Measurements from ENCODE around the gene CMTM3.
A peak's percentile ranks its signal among the peaks of the same experiment; 100 is the strongest.

The CMTM3 gene

DNA sequence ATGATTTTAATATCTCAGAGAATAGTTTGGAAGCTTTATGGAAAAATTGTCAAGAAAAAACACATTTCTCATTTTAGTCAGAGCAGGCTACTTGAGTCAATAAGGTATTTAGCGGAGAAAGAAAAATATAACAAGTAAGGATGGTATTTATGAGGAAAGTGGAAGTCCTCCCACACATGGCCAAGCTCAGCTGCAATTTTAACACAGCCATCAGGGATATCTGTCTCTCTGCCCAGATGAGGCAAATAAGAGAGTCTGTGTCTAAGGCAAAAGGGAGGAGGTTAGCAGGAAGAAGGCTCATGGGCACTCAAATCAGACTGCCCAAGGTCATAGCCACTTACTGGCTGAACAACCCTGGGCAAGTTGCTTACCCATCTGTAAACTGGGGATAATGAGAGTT is 30.4 kb upstream of the CMTM3 start:
- peaks cover 25 to 28% of the 10 kb centered on the region in 2 donors for H3K4me1 Mint-ChIP-seq (ENCODE audit: low read depth in 2 of 2)
- no peaks in the 10 kb centered on the region for H3K9me3 Mint-ChIP-seq
- peaks cover 14% of the 10 kb centered on the region for H3K36me3 Mint-ChIP-seq (ENCODE audit: insufficient read depth)
- H3K27ac Mint-ChIP-seq, result no peak overlapping the region
- ATAC-seq (replicated peaks) (no peak), DNase-seq (no peak)
- peaks cover 0 to 10% of the 10 kb centered on the region in 2 donors for H3K27me3 Mint-ChIP-seq
- no peak overlapping the region for H3K4me3 Mint-ChIP-seq

GRCh38 chr16:66574531-66574930 is 30.0 kb upstream of the CMTM3 start:
- Mint-ChIP-seq H3K4me1 (ENCODE audit: low read depth in 2 of 2) (peaks cover 30% of the 10 kb centered on the region in 2 donors), H3K27ac (no peak overlapping the region), H3K4me3 (no peak overlapping the region), H3K9me3 (no peaks in the 10 kb centered on the region), H3K36me3 (ENCODE audit: insufficient read depth) (peaks cover 14% of the 10 kb centered on the region), H3K27me3 (peaks cover 3 to 15% of the 10 kb centered on the region in 2 donors)
- ATAC-seq (replicated peaks), result no peak
- DNase-seq, result no peak

DNA sequence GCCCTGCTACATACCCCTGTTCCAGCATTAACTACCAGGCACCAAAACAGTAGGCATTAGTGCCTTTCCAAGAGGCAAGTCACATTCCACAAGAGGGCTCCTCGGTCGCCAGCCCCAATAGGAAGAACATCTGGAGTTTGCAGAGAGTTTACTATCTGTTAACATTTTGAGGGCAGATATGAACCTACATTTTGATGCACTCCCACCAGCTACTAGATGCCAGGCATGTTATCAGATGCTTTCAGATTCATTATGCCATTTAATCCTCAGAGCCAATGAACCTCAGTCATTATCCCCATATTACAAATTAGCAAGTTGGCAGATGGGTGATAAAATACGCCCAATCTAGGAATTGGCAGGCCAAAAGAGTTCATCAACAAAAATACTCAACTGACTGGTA is 29.4 kb upstream of the CMTM3 start:
- peaks cover 31 to 32% of the 10 kb centered on the region in 2 donors for H3K4me1 Mint-ChIP-seq (ENCODE audit: low read depth in 2 of 2)
- DNase-seq (no peak), ATAC-seq (replicated peaks) (no peak)
- peaks cover 13% of the 10 kb centered on the region for H3K36me3 Mint-ChIP-seq (ENCODE audit: insufficient read depth)
- peaks cover 8 to 20% of the 10 kb centered on the region in 2 donors for H3K27me3 Mint-ChIP-seq
- H3K9me3 Mint-ChIP-seq, result no peaks in the 10 kb centered on the region
- H3K27ac Mint-ChIP-seq, result no peak overlapping the region
- H3K4me3 Mint-ChIP-seq, result no peak overlapping the region

DNA sequence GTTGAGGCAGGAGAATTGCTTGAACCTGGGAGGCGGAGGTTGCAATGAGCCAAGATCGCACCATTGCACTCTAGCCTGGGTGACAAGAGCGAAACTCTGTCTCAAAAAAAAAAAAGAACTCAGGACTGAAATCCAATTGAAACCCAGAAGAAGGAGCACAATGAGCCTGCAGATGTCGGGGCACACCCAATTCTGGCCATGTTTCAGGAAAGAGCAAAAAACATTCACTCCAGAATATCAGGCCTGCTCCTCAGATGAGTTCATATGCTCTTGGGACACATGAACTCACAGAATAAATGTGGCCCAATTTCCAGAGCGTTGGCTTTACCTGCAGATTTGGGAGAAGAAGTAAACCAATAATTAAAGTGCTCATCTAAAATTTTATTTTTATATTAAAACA is 28.2 kb upstream of the CMTM3 start:
- Mint-ChIP-seq H3K36me3 (ENCODE audit: insufficient read depth) (peaks cover 10% of the 10 kb centered on the region), H3K4me1 (ENCODE audit: low read depth in 2 of 2) (peaks cover 28 to 30% of the 10 kb centered on the region in 2 donors), H3K4me3 (no peak overlapping the region), H3K27ac (no peak overlapping the region), H3K27me3 (peaks cover 10 to 24% of the 10 kb centered on the region in 2 donors), H3K9me3 (no peaks in the 10 kb centered on the region)
- ATAC-seq (replicated peaks) (no peak), DNase-seq (no peak)

GRCh38 chr16:66578651-66579531 is 25.6 kb upstream of the CMTM3 start, which contains the start of gene CMTM2:
CMTM2 (plus strand) TSS chr16:66579463; CDS start chr16:66579608, 145 bp downstream.
- peak within 1 kb of the TSS; percentile 73 to 75 for H3K4me3 Mint-ChIP-seq
- peaks cover 10% of the 10 kb centered on the region for H3K36me3 Mint-ChIP-seq (ENCODE audit: insufficient read depth)
- H3K4me1 Mint-ChIP-seq (ENCODE audit: low read depth in 2 of 2), result peaks cover 19 to 20% of the 10 kb centered on the region in 2 donors
- DNase-seq (peak in 1 of 3 experiments; percentile 10), ATAC-seq (replicated peaks) (peak; percentile 45)
- peak within 1 kb of the TSS in 1 of 2 donors; percentile 67 for H3K27ac Mint-ChIP-seq
- H3K9me3 Mint-ChIP-seq, result no peaks in the 10 kb centered on the region
- H3K27me3 Mint-ChIP-seq, result peaks cover 10 to 24% of the 10 kb centered on the region in 2 donors

DNA sequence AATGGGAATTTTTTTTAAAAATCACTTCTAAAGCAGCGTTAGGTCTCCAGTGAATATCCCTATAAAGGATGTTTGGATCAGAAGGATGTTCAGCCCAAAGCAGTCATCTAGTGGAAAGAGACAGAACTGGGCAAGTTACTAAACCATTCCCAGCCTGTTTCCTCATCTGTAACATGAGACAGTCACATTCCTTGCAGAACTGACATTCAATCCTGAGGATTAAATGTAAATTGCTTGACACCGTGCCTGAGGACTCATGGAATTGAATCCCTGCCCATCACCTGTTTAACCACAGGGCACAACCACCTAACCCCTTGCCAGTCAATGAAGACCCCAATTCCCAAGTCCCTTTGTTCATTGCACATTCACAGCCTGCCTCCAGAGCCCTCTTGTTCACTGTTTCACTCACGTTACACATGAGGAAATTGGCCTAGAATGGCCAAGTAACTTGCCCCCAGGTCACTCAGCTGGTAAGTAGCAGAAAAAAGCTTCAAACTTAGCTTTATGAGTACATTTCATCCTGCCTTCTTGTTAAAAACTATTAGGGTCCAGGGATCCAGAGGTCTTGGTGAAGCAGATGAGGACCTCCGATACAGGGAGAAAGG is 23.8 kb upstream of the CMTM3 start:
- Mint-ChIP-seq H3K4me3 (no peak overlapping the region), H3K27me3 (peaks cover 10 to 24% of the 10 kb centered on the region in 2 donors), H3K4me1 (ENCODE audit: low read depth in 2 of 2) (peaks cover 10 to 13% of the 10 kb centered on the region in 2 donors), H3K9me3 (no peaks in the 10 kb centered on the region), H3K36me3 (ENCODE audit: insufficient read depth) (peaks cover 10% of the 10 kb centered on the region), H3K27ac (peak overlapping the region in 1 of 2 donors; percentile 59)
- ATAC-seq (replicated peaks) (no peak), DNase-seq (no peak)

DNA sequence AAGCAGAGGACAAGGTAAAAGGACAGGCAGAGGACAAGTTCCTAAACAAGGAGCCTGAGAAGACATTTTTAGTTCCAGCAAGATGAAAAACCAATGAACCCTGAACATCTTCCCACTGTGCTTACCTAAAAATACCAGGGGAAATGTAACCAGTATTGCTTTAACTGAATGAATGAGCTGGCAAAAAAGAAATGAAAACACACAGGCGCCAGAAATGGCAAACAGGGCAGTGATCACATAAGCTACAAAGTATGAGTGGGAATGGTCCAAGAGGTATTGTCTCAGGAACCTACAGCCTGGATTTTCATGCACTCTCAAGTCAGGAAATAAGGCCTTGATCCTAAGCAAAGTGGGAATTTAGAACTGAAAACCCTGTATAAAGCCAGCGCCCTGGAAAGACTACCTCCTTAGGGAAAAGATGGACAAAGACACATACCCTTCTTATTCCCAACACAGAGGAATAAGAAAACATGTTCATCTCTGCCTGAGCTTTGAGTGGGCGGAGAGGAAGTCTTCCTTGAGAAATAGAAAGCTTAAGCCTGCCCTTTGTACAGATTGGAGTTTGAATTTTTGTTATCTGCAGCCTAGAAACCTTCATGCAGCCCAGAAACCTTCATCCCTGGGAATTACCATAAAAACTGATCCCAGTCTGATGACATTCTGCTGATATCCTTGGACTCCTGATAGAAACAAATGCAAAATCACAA is 23.1 kb upstream of the CMTM3 start:
- H3K4me1 Mint-ChIP-seq (ENCODE audit: low read depth in 2 of 2), result peaks cover 10 to 13% of the 10 kb centered on the region in 2 donors
- DNase-seq, result no peak
- H3K4me3 Mint-ChIP-seq, result no peak overlapping the region
- no peak for ATAC-seq (replicated peaks)
- no peaks in the 10 kb centered on the region for H3K9me3 Mint-ChIP-seq
- H3K36me3 Mint-ChIP-seq (ENCODE audit: insufficient read depth), result peaks cover 10% of the 10 kb centered on the region
- H3K27ac Mint-ChIP-seq, result peak overlapping the region in 1 of 2 donors; percentile 59
- H3K27me3 Mint-ChIP-seq, result peaks cover 10 to 24% of the 10 kb centered on the region in 2 donors

DNA sequence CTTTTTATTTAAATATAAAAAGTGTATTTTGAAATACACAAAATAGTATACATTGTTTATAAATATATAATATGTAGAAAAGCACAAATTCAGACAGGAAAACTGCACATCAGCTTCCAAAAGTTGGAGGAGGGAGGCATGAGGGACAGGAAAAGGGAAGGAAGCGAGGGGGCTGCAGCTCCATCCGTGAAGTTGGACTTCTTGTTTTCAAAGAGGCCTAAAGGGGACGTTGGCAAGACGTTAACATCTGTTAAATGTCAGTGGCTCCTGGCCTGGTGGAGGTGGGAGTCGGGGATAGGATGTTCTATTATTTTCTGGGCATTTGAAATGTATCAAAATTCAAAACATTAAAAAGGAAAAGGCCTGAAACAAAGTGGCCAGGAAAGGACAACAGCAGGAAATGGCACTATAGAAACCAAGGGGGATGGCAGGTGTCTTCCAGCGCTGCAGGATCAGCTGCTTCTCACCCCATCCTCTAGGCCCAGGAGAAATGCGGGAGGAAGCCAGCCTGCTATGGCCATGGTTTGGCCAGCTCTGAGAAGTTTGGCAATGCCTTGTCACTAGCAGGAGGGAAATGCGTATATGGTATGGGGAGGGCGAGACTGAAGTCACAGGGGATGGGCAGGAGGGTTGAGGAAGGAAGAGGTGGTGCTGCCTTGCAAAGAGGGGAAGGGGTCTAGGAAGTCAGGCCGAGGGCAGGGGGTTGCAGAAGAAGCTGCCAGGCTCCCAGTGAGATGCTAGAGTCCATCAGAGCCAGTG is 18.8 kb upstream of the CMTM3 start:
- peaks cover 13 to 15% of the 10 kb centered on the region in 2 donors for H3K4me1 Mint-ChIP-seq (ENCODE audit: low read depth in 2 of 2)
- peak overlapping the region in 1 of 2 donors; percentile 37 for H3K27ac Mint-ChIP-seq
- H3K36me3 Mint-ChIP-seq (ENCODE audit: insufficient read depth), result peaks cover 4% of the 10 kb centered on the region
- H3K9me3 Mint-ChIP-seq, result no peaks in the 10 kb centered on the region
- DNase-seq (no peak), ATAC-seq (replicated peaks) (no peak)
- no peaks in the 10 kb centered on the region for H3K27me3 Mint-ChIP-seq
- no peak overlapping the region for H3K4me3 Mint-ChIP-seq

GRCh38 chr16:66587881-66588600 is 16.5 kb upstream of the CMTM3 start:
- Mint-ChIP-seq H3K9me3 (no peaks in the 10 kb centered on the region), H3K27me3 (no peaks in the 10 kb centered on the region), H3K4me3 (no peak overlapping the region), H3K27ac (peak overlapping the region in 1 of 2 donors; percentile 49), H3K36me3 (ENCODE audit: insufficient read depth) (peaks cover 4% of the 10 kb centered on the region), H3K4me1 (ENCODE audit: low read depth in 2 of 2) (peaks cover 14 to 15% of the 10 kb centered on the region in 2 donors)
- no peak for DNase-seq
- no peak for ATAC-seq (replicated peaks)

GRCh38 chr16:66588981-66589713 is 15.4 kb upstream of the CMTM3 start:
- no peaks in the 10 kb centered on the region for H3K27me3 Mint-ChIP-seq
- H3K36me3 Mint-ChIP-seq (ENCODE audit: insufficient read depth), result peaks cover 4% of the 10 kb centered on the region
- H3K9me3 Mint-ChIP-seq, result no peaks in the 10 kb centered on the region
- H3K4me1 Mint-ChIP-seq (ENCODE audit: low read depth in 2 of 2), result peaks cover 14 to 15% of the 10 kb centered on the region in 2 donors
- ATAC-seq (replicated peaks) (peak; percentile 100), DNase-seq (peak; percentile 64 to 68 (median 65))
- peak overlapping the region; percentile 75 to 89 for H3K4me3 Mint-ChIP-seq
- H3K27ac Mint-ChIP-seq, result peak overlapping the region in 1 of 2 donors; percentile 56

GRCh38 chr16:66590322-66590721 is 14.2 kb upstream of the CMTM3 start:
- H3K27ac Mint-ChIP-seq, result peak overlapping the region; percentile 52 to 56
- peaks cover 4% of the 10 kb centered on the region for H3K36me3 Mint-ChIP-seq (ENCODE audit: insufficient read depth)

DNA sequence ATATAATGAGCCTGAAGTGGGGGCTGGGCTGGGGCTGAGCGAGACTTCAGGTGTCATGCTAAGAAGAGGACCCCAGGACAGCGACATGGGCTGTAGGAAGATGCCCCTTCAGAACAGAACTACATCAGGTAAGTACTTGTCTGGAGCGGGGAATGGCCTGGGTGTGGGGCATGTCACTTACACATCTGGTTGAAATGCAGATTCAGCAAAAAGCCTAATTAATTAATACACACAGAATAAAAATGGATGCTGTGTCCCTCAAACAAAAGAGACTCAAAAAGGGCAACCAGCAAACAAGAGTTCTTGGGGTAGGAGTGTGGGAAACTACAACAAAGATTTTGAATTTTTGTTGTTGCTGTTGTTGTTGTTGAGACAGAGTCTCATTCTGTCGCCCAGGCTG is 13.5 kb upstream of the CMTM3 start:
- DNase-seq (no peak), ATAC-seq (replicated peaks) (no peak)
- no peak overlapping the region for H3K4me3 Mint-ChIP-seq
- no peaks in the 10 kb centered on the region for H3K9me3 Mint-ChIP-seq
- H3K4me1 Mint-ChIP-seq (ENCODE audit: low read depth in 2 of 2), result peaks cover 14 to 15% of the 10 kb centered on the region in 2 donors
- H3K36me3 Mint-ChIP-seq (ENCODE audit: insufficient read depth), result peaks cover 4% of the 10 kb centered on the region
- H3K27ac Mint-ChIP-seq, result peak overlapping the region in 1 of 2 donors; percentile 52
- no peaks in the 10 kb centered on the region for H3K27me3 Mint-ChIP-seq

More at GRCh38 chr16:66590322-66590721, 14.2 kb upstream of the CMTM3 start:
- Mint-ChIP-seq H3K9me3 (no peaks in the 10 kb centered on the region), H3K4me1 (ENCODE audit: low read depth in 2 of 2) (peaks cover 14 to 15% of the 10 kb centered on the region in 2 donors), H3K27me3 (no peaks in the 10 kb centered on the region), H3K4me3 (peak overlapping the region; percentile 75 to 89)
- DNase-seq (no peak), ATAC-seq (replicated peaks) (peak; percentile 35)
